GM11168 (cell line): ENCODE data around the gene RANBP3.
"Not testable (repeated sequence)": the region's sequence is repeated elsewhere in the genome, so short reads cannot be mapped to it uniquely, and the experiment has no call there.

ENCODE experiments used
- in situ Hi-C: fragments of 300-500 bp; cut with MboI; formaldehyde crosslinking; loops from one replicate; pipeline ENCODE4 v1.12.0; 2022; ENCODE audit warnings: low sequenced_read_pairs; ENCODE audit not compliant: unreplicated experiment

The RANBP3 gene, protein sequence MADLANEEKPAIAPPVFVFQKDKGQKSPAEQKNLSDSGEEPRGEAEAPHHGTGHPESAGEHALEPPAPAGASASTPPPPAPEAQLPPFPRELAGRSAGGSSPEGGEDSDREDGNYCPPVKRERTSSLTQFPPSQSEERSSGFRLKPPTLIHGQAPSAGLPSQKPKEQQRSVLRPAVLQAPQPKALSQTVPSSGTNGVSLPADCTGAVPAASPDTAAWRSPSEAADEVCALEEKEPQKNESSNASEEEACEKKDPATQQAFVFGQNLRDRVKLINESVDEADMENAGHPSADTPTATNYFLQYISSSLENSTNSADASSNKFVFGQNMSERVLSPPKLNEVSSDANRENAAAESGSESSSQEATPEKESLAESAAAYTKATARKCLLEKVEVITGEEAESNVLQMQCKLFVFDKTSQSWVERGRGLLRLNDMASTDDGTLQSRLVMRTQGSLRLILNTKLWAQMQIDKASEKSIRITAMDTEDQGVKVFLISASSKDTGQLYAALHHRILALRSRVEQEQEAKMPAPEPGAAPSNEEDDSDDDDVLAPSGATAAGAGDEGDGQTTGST

GRCh38 chr19:5977785-5978605, at the start of gene RANBP3:
TSS of gene RANBP3 (minus strand) at chr19:5978140. CDS start at chr19:5978082, 58 bp downstream.
- in situ Hi-C loops, result no loop called here

DNA sequence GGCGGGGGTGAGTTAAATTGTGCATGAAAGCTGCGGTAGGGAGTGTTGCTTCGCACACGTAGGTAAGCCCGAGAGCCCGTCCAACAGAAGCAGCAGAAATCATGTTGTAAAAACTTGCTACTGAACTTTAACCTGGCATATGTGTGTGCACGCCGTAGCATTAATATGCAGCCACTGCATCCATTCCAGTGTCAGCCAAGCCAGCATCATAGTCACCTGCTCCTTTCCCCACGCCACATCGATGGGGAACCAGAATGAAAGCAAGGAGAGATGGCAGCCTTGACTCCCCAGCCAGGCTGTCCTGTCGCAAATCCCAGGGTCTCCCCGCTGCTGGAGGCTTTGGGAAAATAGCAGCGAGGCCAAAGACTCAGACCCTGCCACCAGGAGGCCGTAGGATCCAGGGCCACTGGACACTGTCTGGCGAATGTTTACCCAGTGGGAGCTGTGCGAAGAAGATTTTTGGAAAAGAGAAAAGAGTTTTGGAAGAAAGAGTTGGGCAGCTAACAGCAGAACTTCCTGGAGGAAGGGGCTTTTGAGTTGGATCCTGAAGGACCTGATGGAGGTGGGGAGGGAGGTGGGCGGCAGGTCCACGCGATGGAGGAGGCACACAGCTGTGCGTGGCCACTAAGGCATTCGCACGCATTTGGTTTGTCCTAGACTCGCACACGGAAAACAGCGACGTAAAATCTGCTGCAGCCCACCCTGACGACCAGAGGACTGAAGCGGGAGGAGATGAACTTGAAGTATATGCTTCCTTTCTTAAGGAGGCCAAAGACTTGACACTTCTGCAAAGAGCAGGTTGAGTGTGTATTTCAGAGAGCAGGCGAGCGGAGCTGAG, 48.7 kb upstream of the RANBP3 start:
- in situ Hi-C loops, result no loop called here

DNA sequence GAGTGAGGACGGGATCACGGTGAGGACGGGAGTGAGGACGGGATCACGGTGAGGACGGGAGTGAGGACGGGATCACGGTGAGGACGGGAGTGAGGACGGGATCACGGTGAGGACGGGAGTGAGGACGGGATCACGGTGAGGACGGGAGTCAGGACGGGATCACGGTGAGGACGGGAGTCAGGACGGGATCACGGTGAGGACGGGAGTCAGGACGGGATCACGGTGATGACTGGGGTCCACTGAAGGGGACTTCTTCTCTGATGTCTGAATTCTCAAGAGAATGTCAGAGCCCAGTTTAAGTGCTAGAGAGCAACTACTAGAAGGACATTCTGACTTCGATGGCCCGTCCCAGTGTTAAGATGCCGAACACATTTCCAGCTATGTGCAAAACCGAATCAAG, 46.8 kb upstream of the RANBP3 start:
- in situ Hi-C loops, result not testable (repeated sequence)

DNA sequence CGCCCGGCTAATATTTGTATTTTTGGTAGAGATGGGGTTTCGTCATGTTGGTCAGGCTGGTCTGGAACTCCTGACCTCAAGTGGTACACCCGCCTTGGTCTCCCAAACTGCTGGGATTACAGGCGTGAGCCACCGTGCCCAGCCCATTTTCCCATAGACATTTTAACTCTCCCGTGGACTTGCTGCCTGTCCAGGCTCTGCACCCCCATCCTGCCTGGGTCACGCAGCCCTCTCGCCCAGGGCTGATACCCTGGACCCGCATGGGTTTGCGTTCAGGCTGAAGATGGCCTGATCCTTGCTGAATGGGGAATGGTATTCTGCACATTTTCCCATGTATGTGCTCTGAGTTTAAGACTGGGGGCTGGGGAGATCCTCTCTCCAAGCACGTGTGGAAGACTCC, 46.0 kb upstream of the RANBP3 start:
- in situ Hi-C loops, result no loop called here

DNA sequence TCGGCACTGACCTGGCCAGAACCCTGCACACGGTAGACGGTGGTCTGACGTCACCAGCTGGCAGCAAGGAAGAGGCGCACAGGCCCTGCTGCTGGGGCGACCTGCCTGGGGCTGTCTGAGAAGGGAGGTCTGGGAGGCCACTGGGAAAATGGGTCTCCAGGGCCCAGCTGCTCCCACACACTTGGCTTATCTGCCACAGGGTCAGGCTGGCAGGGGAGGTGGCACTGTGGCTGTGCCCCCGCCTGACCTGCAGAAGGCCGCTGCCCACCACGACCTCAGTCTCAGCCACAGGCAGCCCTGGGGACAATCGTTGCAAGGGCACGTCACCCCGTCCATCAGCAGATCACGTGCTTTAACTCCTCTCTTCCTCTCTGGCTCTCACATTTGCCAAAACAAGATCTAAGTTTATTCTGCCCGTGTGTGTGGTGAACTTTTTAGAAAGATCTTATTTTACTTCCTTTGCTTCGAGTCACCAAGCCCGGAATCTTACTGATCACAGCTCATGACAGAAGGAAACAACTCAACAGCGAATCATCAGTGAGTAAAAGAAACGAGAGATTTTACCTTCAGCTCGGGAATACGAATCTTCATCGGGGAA, 45.2 kb upstream of the RANBP3 start:
- in situ Hi-C loops, result no loop called here

GRCh38 chr19:6022570-6023064, 44.7 kb upstream of the RANBP3 start:
- in situ Hi-C loops, result no loop called here

DNA sequence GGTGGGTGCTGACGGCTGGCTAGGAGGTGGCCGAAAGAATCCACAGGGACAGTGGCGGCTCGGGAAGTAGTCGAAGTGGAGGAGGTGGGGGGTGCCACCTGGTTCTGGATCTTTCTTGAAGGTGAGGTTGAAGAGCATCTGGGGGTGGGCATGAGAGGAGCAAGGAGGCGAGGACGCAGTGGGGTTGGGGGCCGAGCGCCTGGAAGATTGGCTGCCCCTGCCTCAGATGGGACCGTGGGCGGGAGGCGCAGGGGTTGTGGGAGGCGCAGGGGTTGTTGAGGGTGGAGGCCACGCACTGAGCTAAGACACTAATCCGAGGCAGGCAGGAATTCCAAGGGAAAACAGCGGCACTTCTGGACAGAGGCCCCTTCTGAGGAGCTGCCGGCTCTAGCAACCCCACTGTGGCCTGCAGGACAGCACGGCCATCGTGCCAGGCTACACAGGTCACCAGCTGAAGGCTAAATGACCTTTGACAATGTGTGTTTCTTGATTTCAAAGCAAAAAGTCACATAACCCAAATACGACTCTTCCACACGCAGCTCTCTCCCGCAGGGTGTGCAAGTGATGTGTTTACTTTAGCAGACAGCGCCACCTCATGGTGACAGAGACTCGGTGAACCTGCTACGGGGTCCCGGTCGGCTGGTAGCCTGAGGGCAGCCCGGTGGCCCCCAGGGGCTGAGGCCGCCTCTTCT, 44.1 kb upstream of the RANBP3 start:
- in situ Hi-C loops, result no loop called here

DNA sequence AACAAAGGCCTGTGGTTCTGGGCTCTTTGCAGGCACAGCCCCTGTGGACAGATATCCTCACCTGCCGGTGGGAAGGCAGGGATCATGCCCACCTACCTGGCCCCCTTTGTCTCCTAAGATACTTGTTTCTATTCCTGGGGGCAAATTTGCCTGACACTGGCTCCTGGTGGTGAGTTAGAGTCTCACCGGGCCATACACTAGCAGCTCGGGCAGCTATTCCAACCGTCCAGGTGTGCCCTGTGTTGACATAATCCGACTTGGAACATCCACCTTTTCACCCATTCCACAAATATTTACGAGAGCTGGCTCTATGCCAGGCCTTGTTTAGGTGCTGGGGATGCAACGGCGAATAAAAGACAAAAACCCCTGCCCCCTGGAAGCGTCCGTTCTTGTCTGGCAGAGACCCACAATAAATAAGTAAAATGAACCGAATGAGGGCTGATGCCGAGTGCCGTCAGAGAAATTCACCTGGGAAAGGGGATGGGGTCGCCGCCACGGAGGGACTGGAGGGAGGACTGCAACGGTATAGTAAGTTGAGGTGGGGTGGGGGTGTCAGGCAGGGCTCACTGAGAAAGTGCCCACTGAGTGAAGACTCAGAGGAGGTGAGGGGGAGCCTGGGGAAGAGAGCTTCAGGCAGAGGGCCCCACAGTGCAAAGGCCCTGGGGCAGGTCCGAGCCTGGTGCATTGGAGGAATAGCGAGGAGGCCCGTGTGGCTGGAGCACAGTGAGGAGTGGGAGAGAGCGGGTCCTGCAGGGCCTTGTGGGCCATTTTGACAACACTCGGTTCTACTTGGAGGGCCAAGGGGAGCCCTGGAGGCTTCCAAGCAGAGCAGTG, 43.2 kb upstream of the RANBP3 start:
- in situ Hi-C loops, result no loop called here

DNA sequence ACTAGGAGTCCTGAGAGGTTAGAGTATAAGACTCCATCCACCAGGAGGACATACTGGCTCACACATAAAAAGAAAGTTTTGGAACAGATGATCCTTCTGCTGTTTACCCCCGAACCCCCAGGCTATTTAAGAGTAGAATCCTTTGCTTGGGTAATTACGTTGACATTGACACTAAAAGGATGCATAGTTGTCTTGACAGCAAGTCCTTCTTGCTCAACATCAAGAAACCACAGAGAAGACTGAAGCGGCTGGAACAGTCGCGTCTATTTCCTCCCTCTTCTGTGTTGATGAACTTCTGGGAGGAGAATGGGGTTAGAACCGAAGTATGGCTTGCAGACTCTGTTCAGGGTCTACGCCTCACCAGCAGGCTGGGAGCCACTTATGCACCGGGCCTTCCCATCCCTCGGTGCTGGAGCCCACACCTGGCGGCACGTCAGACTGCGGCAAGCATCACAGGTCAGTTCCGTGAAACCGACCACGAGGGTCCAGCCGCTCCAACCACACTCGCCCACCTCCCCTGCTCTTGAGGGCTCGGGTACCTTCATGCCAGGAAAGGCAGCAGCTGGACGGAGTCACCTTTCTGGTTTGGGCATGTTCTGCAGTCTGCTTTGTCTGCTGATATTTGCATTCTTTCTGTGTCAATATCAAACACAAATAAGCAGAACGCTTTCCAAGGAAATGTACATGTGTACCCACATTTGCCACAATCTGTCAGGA, 42.4 kb upstream of the RANBP3 start:
- in situ Hi-C loops, result no loop called here

- in situ Hi-C loops, result no loop called here
Measured at GRCh38 chr19:6018786-6019185, 40.8 kb upstream of the RANBP3 start.

DNA sequence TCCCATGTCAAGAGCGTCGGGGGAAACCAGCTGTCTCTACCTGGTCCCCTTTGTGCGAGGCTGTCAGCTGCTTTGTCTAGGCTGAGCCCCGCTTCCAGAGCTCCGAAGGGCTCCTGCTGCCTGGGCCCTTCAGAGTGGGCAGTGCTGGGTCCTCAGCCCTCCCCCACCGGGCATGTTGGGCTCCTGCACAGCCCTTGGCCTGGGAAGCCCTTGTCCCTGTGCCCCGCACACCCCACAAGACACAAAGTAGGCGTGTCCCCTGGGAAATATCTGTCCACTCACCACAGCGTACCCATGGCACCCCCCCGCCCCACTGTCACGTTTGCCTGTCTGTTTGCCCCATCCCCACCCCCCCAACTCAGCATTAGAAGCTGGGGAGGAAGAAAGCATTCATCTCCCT, 39.6 kb upstream of the RANBP3 start:
- in situ Hi-C loops, result no loop called here

DNA sequence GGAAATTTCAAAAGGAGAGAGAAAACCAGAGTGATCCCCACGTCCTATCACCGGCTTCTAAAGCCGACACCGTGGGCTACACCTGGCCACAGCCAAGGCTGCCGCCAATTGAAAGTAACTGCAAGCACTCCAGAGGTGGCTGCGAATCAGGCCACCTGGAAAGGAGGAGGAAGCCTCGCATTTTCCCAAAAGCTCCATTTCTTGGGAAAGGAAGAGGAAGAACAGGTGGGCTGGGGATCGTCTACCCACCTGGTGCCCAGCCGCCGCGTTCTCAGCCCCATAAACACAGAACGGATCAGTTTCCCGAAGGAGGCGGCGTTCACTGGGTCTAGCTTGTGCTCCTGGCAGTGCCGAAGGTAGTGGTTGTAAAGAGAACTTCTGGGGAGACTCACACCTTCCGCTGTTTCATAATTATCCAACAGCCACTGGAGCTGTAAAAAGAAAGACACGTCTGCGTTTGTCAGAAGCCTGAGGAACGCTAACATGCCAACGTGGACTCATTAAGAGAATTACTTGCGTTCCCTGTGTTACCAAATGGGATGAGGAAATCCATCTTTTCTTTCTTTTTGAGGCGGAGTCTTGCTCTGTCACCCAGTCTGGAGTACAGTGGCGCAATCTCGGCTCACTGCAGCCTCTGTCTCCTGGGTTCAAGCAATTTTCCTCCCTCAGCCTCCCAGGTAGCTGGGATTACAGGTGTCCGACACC, 38.1 kb upstream of the RANBP3 start:
- in situ Hi-C loops, result no loop called here

DNA sequence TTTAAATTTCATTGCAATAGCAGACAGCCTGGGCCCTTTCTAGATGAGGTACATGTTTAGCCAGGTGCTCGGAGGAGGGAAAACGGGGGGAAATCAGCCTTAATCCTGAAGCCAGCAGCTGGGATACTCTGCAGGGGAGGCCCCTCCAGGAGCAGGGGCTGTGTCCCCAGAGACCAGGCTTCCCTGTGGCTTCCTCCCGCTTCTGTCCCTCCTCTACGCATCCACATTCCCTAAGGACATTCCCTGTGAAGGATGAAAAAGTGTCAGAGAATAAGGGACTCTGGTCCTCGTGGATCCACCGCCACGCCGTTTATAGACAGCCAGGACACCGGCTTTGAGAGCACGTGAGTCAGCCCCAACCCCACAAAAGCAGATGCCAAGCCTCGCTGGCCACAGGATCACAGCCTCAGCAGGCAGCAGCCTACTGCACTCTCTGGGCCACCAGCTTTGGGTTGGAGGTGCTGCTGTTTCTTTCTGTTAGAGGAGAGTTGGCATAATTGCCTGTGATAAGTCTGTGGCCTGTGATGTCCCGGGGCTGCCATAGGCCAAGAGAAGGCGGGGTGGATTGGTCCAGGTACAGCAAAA, 36.7 kb upstream of the RANBP3 start:
- in situ Hi-C loops, result no loop called here

DNA sequence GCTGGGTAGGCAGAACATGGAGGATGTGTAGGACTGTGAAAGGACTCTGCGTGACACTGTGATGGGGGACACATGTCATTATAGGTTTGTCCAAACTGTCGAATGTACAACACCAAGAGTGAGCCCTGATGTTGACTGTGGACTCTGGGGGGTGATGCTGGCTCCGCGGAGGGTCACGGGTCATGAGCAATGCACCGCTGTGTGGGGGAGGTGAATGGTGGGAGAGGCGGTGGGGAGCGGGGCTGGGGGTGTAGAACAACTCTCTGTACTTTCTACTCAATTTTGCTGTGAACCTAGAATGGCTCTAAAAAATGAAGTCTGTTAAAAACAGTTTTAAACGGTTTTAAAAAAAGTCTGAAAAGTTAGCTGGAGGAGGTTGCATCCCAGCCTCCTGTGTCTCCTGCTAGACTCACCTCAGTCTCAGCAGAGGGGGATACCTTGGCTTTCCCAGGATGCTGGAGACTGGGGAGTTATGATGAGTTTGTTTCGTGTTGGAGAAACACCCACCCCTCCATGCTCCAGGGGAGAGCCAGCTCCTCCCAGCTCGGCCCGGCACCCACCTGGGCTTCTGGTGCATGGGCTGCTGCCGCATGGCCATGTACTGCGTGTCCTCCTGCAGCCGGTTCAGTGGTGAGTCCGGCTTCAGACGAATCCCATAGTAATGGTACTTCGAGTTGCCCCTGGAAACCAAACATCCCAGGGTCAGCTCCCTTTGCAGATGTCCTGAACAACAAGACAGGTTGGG, 34.7 kb upstream of the RANBP3 start:
- in situ Hi-C loops, result no loop called here

- in situ Hi-C loops, result no loop called here
Measured at GRCh38 chr19:6011794-6012193, 33.9 kb upstream of the RANBP3 start.

DNA sequence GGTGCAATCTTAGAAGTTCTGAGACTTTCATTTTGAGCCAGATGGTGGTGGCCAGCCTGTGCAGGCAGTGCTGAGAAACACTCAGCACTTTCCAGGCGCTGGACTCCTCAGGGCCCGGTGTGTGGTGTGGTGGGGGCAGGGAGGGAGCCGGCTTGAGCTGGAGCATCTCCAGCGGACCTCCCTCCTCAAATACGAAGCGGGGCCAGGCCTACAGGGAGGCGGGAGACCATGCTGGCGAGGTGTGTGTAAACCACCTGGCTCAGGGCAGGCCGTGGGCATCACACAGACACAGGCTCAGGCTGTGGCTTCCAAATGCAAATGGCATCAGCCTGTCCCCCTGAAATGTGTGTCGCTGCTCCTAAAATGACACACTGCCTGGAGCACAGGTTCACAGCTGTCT, 33.3 kb upstream of the RANBP3 start:
- in situ Hi-C loops, result no loop called here
